Measurements from ENCODE around the gene TADA1.

DNA sequence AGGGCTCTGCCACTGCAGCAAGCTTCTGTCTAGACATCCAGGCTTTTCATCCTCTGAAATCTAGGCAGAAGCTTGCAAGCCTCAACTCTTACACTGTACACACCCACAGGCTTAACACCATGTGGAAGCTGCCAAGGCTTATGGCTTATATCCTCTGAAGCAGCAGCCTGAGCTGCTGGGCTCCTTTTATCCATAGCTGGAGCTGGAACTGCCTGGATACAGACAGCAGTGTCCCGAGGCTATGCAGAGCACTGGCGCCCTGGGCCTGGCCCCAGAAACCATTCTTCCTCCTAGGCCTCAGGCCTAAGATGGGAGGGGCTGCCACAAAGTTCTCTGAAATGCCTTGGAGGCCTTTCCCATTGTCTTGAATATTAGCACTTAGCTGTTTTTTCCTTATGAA lies 56.1 kb downstream of the TADA1 start:
- TF ChIP-seq, protein P1, sequence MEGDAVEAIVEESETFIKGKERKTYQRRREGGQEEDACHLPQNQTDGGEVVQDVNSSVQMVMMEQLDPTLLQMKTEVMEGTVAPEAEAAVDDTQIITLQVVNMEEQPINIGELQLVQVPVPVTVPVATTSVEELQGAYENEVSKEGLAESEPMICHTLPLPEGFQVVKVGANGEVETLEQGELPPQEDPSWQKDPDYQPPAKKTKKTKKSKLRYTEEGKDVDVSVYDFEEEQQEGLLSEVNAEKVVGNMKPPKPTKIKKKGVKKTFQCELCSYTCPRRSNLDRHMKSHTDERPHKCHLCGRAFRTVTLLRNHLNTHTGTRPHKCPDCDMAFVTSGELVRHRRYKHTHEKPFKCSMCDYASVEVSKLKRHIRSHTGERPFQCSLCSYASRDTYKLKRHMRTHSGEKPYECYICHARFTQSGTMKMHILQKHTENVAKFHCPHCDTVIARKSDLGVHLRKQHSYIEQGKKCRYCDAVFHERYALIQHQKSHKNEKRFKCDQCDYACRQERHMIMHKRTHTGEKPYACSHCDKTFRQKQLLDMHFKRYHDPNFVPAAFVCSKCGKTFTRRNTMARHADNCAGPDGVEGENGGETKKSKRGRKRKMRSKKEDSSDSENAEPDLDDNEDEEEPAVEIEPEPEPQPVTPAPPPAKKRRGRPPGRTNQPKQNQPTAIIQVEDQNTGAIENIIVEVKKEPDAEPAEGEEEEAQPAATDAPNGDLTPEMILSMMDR (IDR thresholded peaks at IDR 0.05), result no peak
- no peak for TF ChIP-seq POLR2A (IDR thresholded peaks at IDR 0.05)

Measured in breast epithelium (tissue), 3 donors.